ENCODE measurements around the gene YDJC. TPM values are rescaled to one million over a fixed set of nuclear protein-coding genes. Genes with fewer than 3 reads are reported as not detected.
"Not testable (repeated sequence)": the region's sequence is repeated elsewhere in the genome, so short reads cannot be mapped to it uniquely, and the experiment has no call there.

The YDJC gene
- total and polyA plus RNA-seq, 2 experiments from 2014 or later, result 53.3 to 83.7 TPM

DNA sequence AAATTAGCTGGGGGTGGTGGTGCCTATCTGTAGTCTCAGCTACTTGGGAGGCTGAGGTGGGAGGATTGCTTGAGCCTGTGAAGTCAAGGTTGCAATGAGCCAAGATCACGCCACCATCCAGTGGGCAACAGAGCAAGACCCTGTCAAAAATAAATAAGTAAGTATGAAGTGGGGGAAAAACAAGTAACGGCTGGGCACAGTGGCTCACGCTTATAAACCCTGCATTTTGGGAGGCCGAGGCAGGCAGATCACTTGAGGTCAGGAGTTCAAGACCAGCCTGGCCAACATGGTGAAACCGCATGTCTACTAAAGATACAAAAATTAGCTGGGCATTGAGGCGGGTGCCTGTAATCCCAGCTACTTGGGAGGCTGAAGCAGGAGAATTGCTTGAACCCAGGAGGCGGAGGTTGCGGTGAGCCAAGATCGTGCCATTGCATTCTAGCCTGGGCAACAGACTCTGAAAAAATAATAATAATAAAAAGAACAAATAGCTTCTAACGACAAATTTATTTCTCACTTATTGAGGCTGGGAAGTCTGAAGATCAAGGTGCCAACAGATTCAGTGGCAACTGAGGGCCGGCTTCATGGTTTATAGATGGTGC, 20.2 kb downstream of the YDJC start:
- H3K4me3 ChIP-seq; H3K4me2 ChIP-seq; H3K27ac Mint-ChIP-seq; H3K36me3 ChIP-seq (ENCODE audit: insufficient read depth); H3K27ac ChIP-seq (ENCODE audit: low read depth); H3K4me1 ChIP-seq (ENCODE audit: insufficient read depth); ATAC-seq; H3K27me3 ChIP-seq (ENCODE audit: insufficient read depth); H2AFZ ChIP-seq; H3K9me3 Mint-ChIP-seq; H3F3A ChIP-seq (replicated peaks; ENCODE audit: low read depth); DNase-seq (ENCODE audit: low spot score); H3K27me3 Mint-ChIP-seq (ENCODE audit: insufficient read depth, low read depth, poor library complexity); H3K4me1 Mint-ChIP-seq; H3K4me3 Mint-ChIP-seq; H3K9me2 ChIP-seq (ENCODE audit: insufficient read depth): not testable (repeated sequence)
- Histone ChIP-seq H4K20me1 (replicated peaks; ENCODE audit: insufficient read depth) (peaks cover 61% of the 10 kb centered on the region), H3K79me2 (replicated peaks; ENCODE audit: insufficient read depth) (peaks cover 94% of the 10 kb centered on the region)
- peaks cover 54% of the 10 kb centered on the region for H3K36me3 Mint-ChIP-seq (ENCODE audit: low read depth)

DNA sequence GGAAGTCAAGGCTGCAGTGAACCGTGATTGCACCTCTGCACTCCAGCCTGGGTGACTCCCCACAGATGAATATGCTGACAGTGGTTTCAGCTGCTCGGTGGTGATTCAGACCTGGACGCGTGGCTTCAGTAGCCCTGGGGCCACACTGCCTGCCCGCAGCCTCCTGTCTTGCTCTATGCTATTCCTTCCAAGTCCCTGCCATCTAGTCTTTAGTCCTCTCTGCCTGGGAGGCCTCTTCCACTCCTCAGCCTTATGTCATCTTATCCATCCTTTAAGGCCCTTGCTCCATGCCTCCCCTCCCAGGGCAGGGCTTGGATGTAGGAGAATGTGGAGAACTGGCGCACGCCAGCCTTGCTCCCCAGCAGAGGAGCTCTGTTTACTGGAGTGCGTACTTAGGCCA, 23.0 kb downstream of the YDJC start:
- no peak overlapping the region for H3K4me2 ChIP-seq
- no peaks in the 10 kb centered on the region; the same call in 1 of the 2 replicates for H3K36me3 ChIP-seq (ENCODE audit: insufficient read depth)
- H3K27me3 Mint-ChIP-seq (ENCODE audit: insufficient read depth, low read depth, poor library complexity), result peaks cover 8% of the 10 kb centered on the region
- H4K20me1 ChIP-seq (replicated peaks; ENCODE audit: insufficient read depth), result peaks cover 53% of the 10 kb centered on the region
- H3K4me3 Mint-ChIP-seq, result no peak overlapping the region
- no peaks in the 10 kb centered on the region; the same call in 1 of the 2 replicates for H3F3A ChIP-seq (replicated peaks; ENCODE audit: low read depth)
- no peaks in the 10 kb centered on the region for H3K27me3 ChIP-seq (ENCODE audit: insufficient read depth)
- ATAC-seq (no peak), DNase-seq (ENCODE audit: low spot score) (no peak)
- H3K9me2 ChIP-seq (ENCODE audit: insufficient read depth), result no peaks in the 10 kb centered on the region
- H3K36me3 Mint-ChIP-seq (ENCODE audit: low read depth), result peaks cover 34% of the 10 kb centered on the region
- no peak overlapping the region; the same call in 1 of the 2 replicates for H3K27ac Mint-ChIP-seq
- TF ChIP-seq EZH2 (IDR thresholded peaks at IDR 0.05; ENCODE audit: low read depth, unreplicated experiment), result no peak
- no peak for TF ChIP-seq STAT1 (IDR thresholded peaks at IDR 0.05; ENCODE audit: unreplicated experiment)
- no peak for TF ChIP-seq REST (IDR thresholded peaks at IDR 0.05; ENCODE audit: unreplicated experiment)
- no peaks in the 10 kb centered on the region for H3K4me1 ChIP-seq (ENCODE audit: insufficient read depth)
- H3K4me1 Mint-ChIP-seq, result peaks cover 7% of the 10 kb centered on the region; the same call in 1 of the 3 replicates
- H3K79me2 ChIP-seq (replicated peaks; ENCODE audit: insufficient read depth), result peaks cover 97% of the 10 kb centered on the region
- H3K9me3 Mint-ChIP-seq, result no peaks in the 10 kb centered on the region; the same call in 2 of the 3 replicates
- no peak overlapping the region for H3K4me3 ChIP-seq
- no peak overlapping the region for H2AFZ ChIP-seq
- H3K27ac ChIP-seq (ENCODE audit: low read depth), result no peak overlapping the region

GRCh38 chr22:21605887-21606564, 23.8 kb downstream of the YDJC start:
- Histone ChIP-seq H3K4me3 (no peak overlapping the region), H3K4me1 (ENCODE audit: insufficient read depth) (no peaks in the 10 kb centered on the region), H3K27ac (ENCODE audit: low read depth) (no peak overlapping the region), H3K79me2 (replicated peaks; ENCODE audit: insufficient read depth) (peaks cover 98% of the 10 kb centered on the region), H3K27me3 (ENCODE audit: insufficient read depth) (no peaks in the 10 kb centered on the region), H3K9me2 (ENCODE audit: insufficient read depth) (no peaks in the 10 kb centered on the region), H3K4me2 (no peak overlapping the region), H2AFZ (no peak overlapping the region), H4K20me1 (replicated peaks; ENCODE audit: insufficient read depth) (peaks cover 51% of the 10 kb centered on the region), H3F3A (replicated peaks; ENCODE audit: low read depth) (no peaks in the 10 kb centered on the region; the same call in 1 of the 2 replicates), H3K36me3 (ENCODE audit: insufficient read depth) (no peaks in the 10 kb centered on the region; the same call in 1 of the 2 replicates)
- Mint-ChIP-seq H3K4me1 (peaks cover 7% of the 10 kb centered on the region; the same call in 1 of the 3 replicates), H3K27me3 (ENCODE audit: insufficient read depth, low read depth, poor library complexity) (peaks cover 7% of the 10 kb centered on the region), H3K36me3 (ENCODE audit: low read depth) (peaks cover 28% of the 10 kb centered on the region), H3K9me3 (no peaks in the 10 kb centered on the region; the same call in 2 of the 3 replicates), H3K27ac (no peak overlapping the region), H3K4me3 (no peak overlapping the region)
- TF ChIP-seq EZH2 (IDR thresholded peaks at IDR 0.05; ENCODE audit: low read depth, unreplicated experiment), result no peak
- no peak for TF ChIP-seq ZNF331 (CRISPR knock-in tag; IDR thresholded peaks at IDR 0.05; ENCODE audit: low read depth)
- no peak for DNase-seq (ENCODE audit: low spot score)
- no peak for ATAC-seq
